T-helper 1 cell treated with Interleukin-12 subunit alpha and Interleukin-12 subunit beta and Interleukin-4 antibody, amounts not matched to agents 30 μg/mL and 1 μg/mL, for 36 hours (primary cell): Measurements from ENCODE around the gene HACE1.
"Not testable (repeated sequence)": the region's sequence is repeated elsewhere in the genome, so short reads cannot be mapped to it uniquely, and the experiment has no call there.

ENCODE experiments used
- H3K27ac Mint-ChIP-seq: one replicate; pipeline ENCODE4 v1.8.0; 2021; ENCODE audit warnings: mild to moderate bottlenecking, mixed read lengths
- H3K27me3 Mint-ChIP-seq: one replicate; pipeline ENCODE4 v1.8.0; 2021; ENCODE audit warnings: low read depth, mixed read lengths
- H3K36me3 Mint-ChIP-seq: one replicate; pipeline ENCODE4 v1.8.0; 2021; ENCODE audit warnings: low read depth, mixed read lengths
- H3K4me1 Mint-ChIP-seq: one replicate; pipeline ENCODE4 v1.8.0; 2021; ENCODE audit warnings: low read depth, mixed read lengths
- H3K4me3 Mint-ChIP-seq: one replicate; pipeline ENCODE4 v1.8.0; 2021; ENCODE audit warnings: mild to moderate bottlenecking, moderate library complexity, mixed read lengths
- H3K9me3 Mint-ChIP-seq: one replicate; pipeline ENCODE4 v1.8.0; 2021; ENCODE audit warnings: mixed read lengths

The HACE1 gene

GRCh38 chr6:104858642-104859041 is 1.1 kb downstream of the HACE1 start:
- H3K36me3 Mint-ChIP-seq, result peaks cover 5% of the 10 kb centered on the region
- H3K4me3 Mint-ChIP-seq, result peak overlapping the region; percentile 90
- H3K27ac Mint-ChIP-seq, result no peak overlapping the region
- peaks cover 6% of the 10 kb centered on the region for H3K27me3 Mint-ChIP-seq
- peaks cover 23% of the 10 kb centered on the region for H3K4me1 Mint-ChIP-seq
- no peaks in the 10 kb centered on the region for H3K9me3 Mint-ChIP-seq

- H3K36me3 Mint-ChIP-seq, result peaks cover 11% of the 10 kb centered on the region
- H3K27ac Mint-ChIP-seq, result no peak overlapping the region
- no peaks in the 10 kb centered on the region for H3K9me3 Mint-ChIP-seq
- no peaks in the 10 kb centered on the region for H3K27me3 Mint-ChIP-seq
- peaks cover 17% of the 10 kb centered on the region for H3K4me1 Mint-ChIP-seq
- H3K4me3 Mint-ChIP-seq, result no peak overlapping the region
Measured at GRCh38 chr6:104855507-104855906, 4.2 kb downstream of the HACE1 start.

DNA sequence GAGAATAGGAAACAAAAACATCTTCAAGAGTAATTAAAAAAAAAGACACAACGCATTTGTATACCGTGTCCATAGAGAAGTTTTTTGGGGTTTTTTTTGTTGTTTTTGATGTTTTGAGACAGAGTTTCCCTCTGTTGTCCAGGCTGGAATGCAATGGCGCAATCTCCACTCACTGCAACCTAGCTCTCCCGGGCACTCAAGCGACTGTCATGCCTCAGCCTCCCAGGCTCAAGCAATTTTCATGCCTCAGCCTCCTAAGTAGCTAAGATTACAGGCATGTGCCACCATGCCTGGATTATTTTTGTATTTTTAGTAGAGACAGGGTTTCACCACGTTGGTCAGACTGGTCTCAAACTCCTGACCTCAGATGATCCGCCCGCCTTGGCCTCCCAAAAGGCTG is 12.0 kb downstream of the HACE1 start:
- not testable (repeated sequence) for H3K9me3 Mint-ChIP-seq, H3K4me3 Mint-ChIP-seq, H3K27ac Mint-ChIP-seq, H3K27me3 Mint-ChIP-seq, H3K4me1 Mint-ChIP-seq
- H3K36me3 Mint-ChIP-seq, result peaks cover 18% of the 10 kb centered on the region

- no peak overlapping the region for H3K4me3 Mint-ChIP-seq
- no peaks in the 10 kb centered on the region for H3K27me3 Mint-ChIP-seq
- peaks cover 7% of the 10 kb centered on the region for H3K4me1 Mint-ChIP-seq
- H3K36me3 Mint-ChIP-seq, result peaks cover 15% of the 10 kb centered on the region
- H3K9me3 Mint-ChIP-seq, result no peaks in the 10 kb centered on the region
- no peak overlapping the region for H3K27ac Mint-ChIP-seq
Measured at GRCh38 chr6:104843229-104843628, 16.5 kb downstream of the HACE1 start.

GRCh38 chr6:104837158-104837557 is 22.6 kb downstream of the HACE1 start:
- no peaks in the 10 kb centered on the region for H3K9me3 Mint-ChIP-seq
- H3K27me3 Mint-ChIP-seq, result no peaks in the 10 kb centered on the region
- no peak overlapping the region for H3K27ac Mint-ChIP-seq
- peaks cover 2% of the 10 kb centered on the region for H3K4me1 Mint-ChIP-seq
- H3K4me3 Mint-ChIP-seq, result no peak overlapping the region
- H3K36me3 Mint-ChIP-seq, result peaks cover 18% of the 10 kb centered on the region

DNA sequence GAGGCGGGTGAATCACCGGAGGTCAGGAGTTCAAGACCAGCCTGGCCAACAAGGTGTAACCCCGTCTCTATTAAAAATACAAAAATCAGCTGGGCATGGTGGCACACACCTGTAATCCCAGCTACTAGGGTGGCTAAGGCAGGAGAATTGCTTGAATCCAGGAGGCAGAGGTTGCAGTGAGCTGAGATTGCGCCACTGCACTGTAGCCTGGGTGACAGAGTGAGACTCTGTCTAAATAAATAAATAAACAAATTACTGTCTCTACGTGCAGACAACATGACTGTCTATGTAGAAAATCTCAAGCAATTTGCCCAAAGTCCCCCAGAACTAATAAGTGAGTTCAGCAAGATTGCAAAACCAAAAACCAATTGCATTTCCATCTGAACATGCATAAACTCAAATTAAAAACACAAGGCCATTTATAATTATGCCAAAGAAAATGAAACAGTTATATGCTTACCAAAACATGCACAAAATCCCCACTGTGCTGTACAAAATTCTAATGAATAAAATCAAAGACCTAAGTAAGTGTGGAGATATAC is 23.2 kb downstream of the HACE1 start:
- not testable (repeated sequence) for H3K4me1 Mint-ChIP-seq

GRCh38 chr6:104835782-104836181 is 23.9 kb downstream of the HACE1 start:
- H3K27me3 Mint-ChIP-seq, result no peaks in the 10 kb centered on the region
- H3K4me1 Mint-ChIP-seq, result peaks cover 2% of the 10 kb centered on the region
- no peak overlapping the region for H3K4me3 Mint-ChIP-seq
- peaks cover 20% of the 10 kb centered on the region for H3K36me3 Mint-ChIP-seq
- no peak overlapping the region for H3K27ac Mint-ChIP-seq
- H3K9me3 Mint-ChIP-seq, result no peaks in the 10 kb centered on the region

More for the DNA sequence above, 23.2 kb downstream of the HACE1 start:
- not testable (repeated sequence) for H3K4me3 Mint-ChIP-seq, H3K9me3 Mint-ChIP-seq, H3K27me3 Mint-ChIP-seq, H3K27ac Mint-ChIP-seq
- H3K36me3 Mint-ChIP-seq, result peaks cover 20% of the 10 kb centered on the region

GRCh38 chr6:104829183-104829958 is 30.3 kb downstream of the HACE1 start:
- no peaks in the 10 kb centered on the region for H3K9me3 Mint-ChIP-seq
- no peak overlapping the region for H3K4me3 Mint-ChIP-seq
- no peak overlapping the region for H3K27ac Mint-ChIP-seq
- peaks cover 3% of the 10 kb centered on the region for H3K4me1 Mint-ChIP-seq
- H3K36me3 Mint-ChIP-seq, result peaks cover 9% of the 10 kb centered on the region
- H3K27me3 Mint-ChIP-seq, result no peaks in the 10 kb centered on the region

GRCh38 chr6:104828478-104828877 is 31.2 kb downstream of the HACE1 start:
- Mint-ChIP-seq H3K27me3 (no peaks in the 10 kb centered on the region), H3K4me1 (peaks cover 3% of the 10 kb centered on the region)

GRCh38 chr6:104820820-104821219 is 38.9 kb downstream of the HACE1 start:
- H3K27ac Mint-ChIP-seq, H3K27me3 Mint-ChIP-seq, H3K4me1 Mint-ChIP-seq, H3K4me3 Mint-ChIP-seq, H3K9me3 Mint-ChIP-seq: not testable (repeated sequence)
- peaks cover 33% of the 10 kb centered on the region for H3K36me3 Mint-ChIP-seq

More at GRCh38 chr6:104828478-104828877, 31.2 kb downstream of the HACE1 start:
- no peak overlapping the region for H3K27ac Mint-ChIP-seq
- H3K36me3 Mint-ChIP-seq, result peaks cover 14% of the 10 kb centered on the region
- no peaks in the 10 kb centered on the region for H3K9me3 Mint-ChIP-seq
- no peak overlapping the region for H3K4me3 Mint-ChIP-seq

DNA sequence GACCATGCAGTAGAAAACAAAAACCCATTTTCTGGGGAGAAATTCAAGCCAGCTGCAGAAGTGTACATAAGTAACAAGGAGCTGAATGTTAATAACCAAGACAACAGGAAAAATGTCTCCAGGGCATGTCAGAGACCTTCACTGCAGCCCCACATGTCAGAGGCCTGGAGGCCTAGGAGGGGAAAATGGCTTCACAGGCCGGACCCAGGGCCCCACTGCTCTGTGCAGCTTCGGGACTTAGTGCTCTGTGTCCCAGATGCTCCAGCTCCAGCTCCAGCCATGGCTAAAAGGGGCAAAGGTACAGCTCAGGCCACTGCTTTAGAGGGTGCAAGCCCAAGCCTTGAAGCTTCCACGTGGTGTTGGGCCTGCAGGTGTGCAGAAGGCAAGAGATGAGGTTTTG is 43.6 kb downstream of the HACE1 start:
- peaks cover 11% of the 10 kb centered on the region for H3K9me3 Mint-ChIP-seq
- no peak overlapping the region for H3K4me3 Mint-ChIP-seq
- no peaks in the 10 kb centered on the region for H3K4me1 Mint-ChIP-seq
- no peak overlapping the region for H3K27ac Mint-ChIP-seq
- H3K36me3 Mint-ChIP-seq, result peaks cover 31% of the 10 kb centered on the region
- H3K27me3 Mint-ChIP-seq, result no peaks in the 10 kb centered on the region

DNA sequence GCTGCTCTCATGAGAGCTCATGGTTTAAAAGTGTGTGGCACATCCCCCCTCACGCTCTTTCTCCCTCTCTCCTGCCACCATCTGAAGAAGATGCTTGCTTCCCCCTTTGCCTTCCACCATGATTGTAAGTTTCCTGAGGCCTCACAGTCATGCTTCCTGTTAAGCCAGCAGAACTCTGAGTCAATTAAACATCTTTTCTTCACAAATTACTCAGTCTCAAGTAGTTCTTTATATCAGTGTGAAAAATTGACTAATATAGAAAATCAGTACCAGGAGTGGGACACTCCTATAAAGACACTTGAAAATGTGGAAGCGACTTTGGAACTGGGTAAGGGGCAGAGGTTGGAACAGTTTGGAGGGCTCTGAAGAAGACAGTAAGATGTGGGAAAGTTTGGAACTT is 45.0 kb downstream of the HACE1 start:
- Mint-ChIP-seq H3K27me3 (no peaks in the 10 kb centered on the region), H3K4me1 (no peaks in the 10 kb centered on the region), H3K9me3 (peaks cover 2% of the 10 kb centered on the region), H3K27ac (no peak overlapping the region), H3K36me3 (peaks cover 24% of the 10 kb centered on the region), H3K4me3 (no peak overlapping the region)

DNA sequence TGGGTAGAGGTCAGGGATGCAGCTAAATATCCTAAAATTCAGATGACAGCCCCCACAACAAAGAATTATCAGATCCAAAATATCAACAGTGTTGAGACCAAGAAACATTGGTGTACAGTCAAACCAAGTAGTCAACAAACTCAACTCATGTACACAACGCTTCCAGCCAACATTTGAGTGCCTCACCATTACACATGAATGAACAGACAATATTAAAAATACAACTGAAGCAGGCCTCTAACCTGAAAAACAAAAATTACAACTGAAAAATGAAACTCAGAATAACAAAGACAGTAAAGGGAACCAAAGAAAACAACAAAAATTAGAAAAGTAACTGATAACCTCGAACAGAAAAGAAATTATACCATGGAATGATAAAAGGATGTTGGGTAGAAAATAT is 46.2 kb downstream of the HACE1 start:
- Mint-ChIP-seq H3K27me3 (no peaks in the 10 kb centered on the region), H3K36me3 (peaks cover 24% of the 10 kb centered on the region), H3K4me3 (no peak overlapping the region), H3K27ac (no peak overlapping the region), H3K9me3 (peaks cover 2% of the 10 kb centered on the region), H3K4me1 (no peaks in the 10 kb centered on the region)

- Mint-ChIP-seq H3K36me3 (peaks cover 16% of the 10 kb centered on the region), H3K4me1 (no peaks in the 10 kb centered on the region), H3K27ac (no peak overlapping the region), H3K27me3 (no peaks in the 10 kb centered on the region), H3K9me3 (peaks cover 11% of the 10 kb centered on the region), H3K4me3 (no peak overlapping the region)
Measured at GRCh38 chr6:104809116-104809515, 50.6 kb downstream of the HACE1 start.

- H3K36me3 Mint-ChIP-seq, result peaks cover 22% of the 10 kb centered on the region
- H3K27ac Mint-ChIP-seq, H3K4me3 Mint-ChIP-seq, H3K4me1 Mint-ChIP-seq, H3K27me3 Mint-ChIP-seq: not testable (repeated sequence)
- peaks cover 26% of the 10 kb centered on the region for H3K9me3 Mint-ChIP-seq
Measured at GRCh38 chr6:104805335-104805734, 54.4 kb downstream of the HACE1 start.
